ENCODE results near the gene CNRIP1. TPM values are rescaled to one million over a fixed set of nuclear protein-coding genes. Genes with fewer than 3 reads are reported as not detected.
"Not testable (repeated sequence)": the region's sequence is repeated elsewhere in the genome, so short reads cannot be mapped to it uniquely, and the experiment has no call there.

The CNRIP1 gene
- total RNA-seq, 2 experiments from 2014 or later, result not detected

GRCh38 chr2:68357605-68358337 lies 38.0 kb upstream of the CNRIP1 start:
- no peaks in the 10 kb centered on the region for H3K36me3 Mint-ChIP-seq (ENCODE audit: low read depth)
- intact Hi-C loops (cut with DNase I, micrococcal nuclease), result no loop called here
- POLR2A ChIA-PET, result no interaction called here
- H3K27me3 Mint-ChIP-seq, result no peaks in the 10 kb centered on the region
- no peak overlapping the region for H3K27ac Mint-ChIP-seq
- CTCF ChIA-PET, result interaction anchor here (1.1 to 2.8 kb wide), 2 partner anchors 83 to 105 kb away, joined by 5 to 16 read pairs; no protein-coding TSS in a partner anchor
- no peaks in the 10 kb centered on the region for H3K9me3 Mint-ChIP-seq (ENCODE audit: low read depth)
- H3K4me1 Mint-ChIP-seq, result peaks cover 8% of the 10 kb centered on the region
- no peak overlapping the region for H3K4me3 Mint-ChIP-seq
- no peak for ATAC-seq
- no peak for DNase-seq

- H3K36me3 Mint-ChIP-seq (ENCODE audit: low read depth), result no peaks in the 10 kb centered on the region
- ChIA-PET CTCF (interaction anchor here (0.9 to 2.8 kb wide), 4 partner anchors 13 to 107 kb away, joined by 3 to 16 read pairs (median 6); no protein-coding TSS in a partner anchor), POLR2A (no interaction called here)
- H3K27ac Mint-ChIP-seq, result no peak overlapping the region
- ATAC-seq (no peak), DNase-seq (no peak)
- H3K4me3 Mint-ChIP-seq, result no peak overlapping the region
- H3K4me1 Mint-ChIP-seq, result peaks cover under 1% of the 10 kb centered on the region
- intact Hi-C loops (cut with DNase I, micrococcal nuclease), result no loop called here
- H3K9me3 Mint-ChIP-seq (ENCODE audit: low read depth), result no peaks in the 10 kb centered on the region
- no peaks in the 10 kb centered on the region for H3K27me3 Mint-ChIP-seq
Observed at GRCh38 chr2:68356599-68357239, 37.0 kb upstream of the CNRIP1 start.

- no peak for ATAC-seq
Observed at GRCh38 chr2:68352651-68353391, 33.1 kb upstream of the CNRIP1 start.

GRCh38 chr2:68351997-68352396 lies 32.2 kb upstream of the CNRIP1 start:
- Mint-ChIP-seq H3K36me3 (ENCODE audit: low read depth) (no peaks in the 10 kb centered on the region), H3K27ac (no peak overlapping the region), H3K4me3 (no peak overlapping the region), H3K4me1 (no peaks in the 10 kb centered on the region), H3K27me3 (peaks cover 13% of the 10 kb centered on the region), H3K9me3 (ENCODE audit: low read depth) (no peaks in the 10 kb centered on the region)
- ChIA-PET POLR2A (no interaction called here), CTCF (interaction anchor here (1.3 to 1.9 kb wide), 3 partner anchors 9 to 230 kb away, joined by 4 to 6 read pairs (median 5); no protein-coding TSS in a partner anchor)
- intact Hi-C loops (cut with DNase I, micrococcal nuclease), result no loop called here
- DNase-seq (no peak), ATAC-seq (no peak)

More at GRCh38 chr2:68352651-68353391, 33.1 kb upstream of the CNRIP1 start:
- no peak for DNase-seq
- H3K27ac Mint-ChIP-seq, result no peak overlapping the region
- intact Hi-C loops (cut with DNase I, micrococcal nuclease), result no loop called here
- H3K36me3 Mint-ChIP-seq (ENCODE audit: low read depth), result no peaks in the 10 kb centered on the region
- no peaks in the 10 kb centered on the region for H3K9me3 Mint-ChIP-seq (ENCODE audit: low read depth)
- peaks cover 7% of the 10 kb centered on the region for H3K27me3 Mint-ChIP-seq
- no peaks in the 10 kb centered on the region for H3K4me1 Mint-ChIP-seq
- POLR2A ChIA-PET, result no interaction called here
- H3K4me3 Mint-ChIP-seq, result no peak overlapping the region
- CTCF ChIA-PET, result interaction anchor here (1.3 to 1.9 kb wide), 3 partner anchors 8 to 230 kb away, joined by 4 to 6 read pairs (median 5); no protein-coding TSS in a partner anchor

GRCh38 chr2:68349091-68349490 lies 29.3 kb upstream of the CNRIP1 start:
- H3K27me3 Mint-ChIP-seq, result peaks cover 26% of the 10 kb centered on the region
- H3K36me3 Mint-ChIP-seq (ENCODE audit: low read depth); DNase-seq; POLR2A ChIA-PET; H3K9me3 Mint-ChIP-seq (ENCODE audit: low read depth); intact Hi-C loops (cut with DNase I, micrococcal nuclease); H3K27ac Mint-ChIP-seq; ATAC-seq; H3K4me3 Mint-ChIP-seq; H3K4me1 Mint-ChIP-seq: not testable (repeated sequence)
- CTCF ChIA-PET, result interaction anchor here (0.6 kb wide), 1 partner anchor 306 kb away, joined by 4 read pairs; no protein-coding TSS in a partner anchor

- ATAC-seq (no peak), DNase-seq (no peak)
- Mint-ChIP-seq H3K27ac (no peak overlapping the region), H3K27me3 (peaks cover 31% of the 10 kb centered on the region), H3K4me1 (no peaks in the 10 kb centered on the region), H3K4me3 (no peak overlapping the region), H3K36me3 (ENCODE audit: low read depth) (no peaks in the 10 kb centered on the region), H3K9me3 (ENCODE audit: low read depth) (no peaks in the 10 kb centered on the region)
- ChIA-PET POLR2A (interaction anchor here (0.6 kb wide), 1 partner anchor 112 kb away, joined by 5 read pairs; no protein-coding TSS in a partner anchor), CTCF (no interaction called here)
- intact Hi-C loops (cut with DNase I, micrococcal nuclease), result no loop called here
Observed at GRCh38 chr2:68345129-68345875, 25.6 kb upstream of the CNRIP1 start.

- ChIA-PET CTCF (interaction anchor here (1.0 kb wide), 1 partner anchor 13 kb away, joined by 3 read pairs; no protein-coding TSS in a partner anchor), POLR2A (no interaction called here)
- Mint-ChIP-seq H3K27me3 (peaks cover 31% of the 10 kb centered on the region), H3K36me3 (ENCODE audit: low read depth) (no peaks in the 10 kb centered on the region), H3K4me3 (no peak overlapping the region), H3K9me3 (ENCODE audit: low read depth) (no peaks in the 10 kb centered on the region), H3K4me1 (no peaks in the 10 kb centered on the region), H3K27ac (no peak overlapping the region)
- ATAC-seq (no peak), DNase-seq (no peak)
- intact Hi-C loops (cut with DNase I, micrococcal nuclease), result no loop called here
Observed at GRCh38 chr2:68344031-68344430, 24.3 kb upstream of the CNRIP1 start.

- intact Hi-C loops (cut with DNase I, micrococcal nuclease), result no loop called here
- Mint-ChIP-seq H3K36me3 (ENCODE audit: low read depth) (no peaks in the 10 kb centered on the region), H3K9me3 (ENCODE audit: low read depth) (no peaks in the 10 kb centered on the region), H3K27ac (no peak overlapping the region), H3K27me3 (peaks cover 26% of the 10 kb centered on the region), H3K4me3 (no peak overlapping the region), H3K4me1 (no peaks in the 10 kb centered on the region)
- ChIA-PET CTCF (no interaction called here), POLR2A (no interaction called here)
- DNase-seq (no peak), ATAC-seq (no peak)
Observed at GRCh38 chr2:68342470-68342869, 22.7 kb upstream of the CNRIP1 start.

- Mint-ChIP-seq H3K27ac (no peak overlapping the region), H3K36me3 (ENCODE audit: low read depth) (no peaks in the 10 kb centered on the region), H3K27me3 (peaks cover 20% of the 10 kb centered on the region), H3K9me3 (ENCODE audit: low read depth) (no peaks in the 10 kb centered on the region), H3K4me1 (no peaks in the 10 kb centered on the region), H3K4me3 (no peak overlapping the region)
- ChIA-PET POLR2A (no interaction called here), CTCF (no interaction called here)
- intact Hi-C loops (cut with DNase I, micrococcal nuclease), result no loop called here
- DNase-seq (no peak), ATAC-seq (no peak)
Observed at GRCh38 chr2:68341583-68341982, 21.8 kb upstream of the CNRIP1 start.

GRCh38 chr2:68341062-68341329 lies 21.2 kb upstream of the CNRIP1 start:
- Mint-ChIP-seq H3K36me3 (ENCODE audit: low read depth) (no peaks in the 10 kb centered on the region), H3K27me3 (peaks cover 17% of the 10 kb centered on the region), H3K27ac (no peak overlapping the region), H3K4me3 (no peak overlapping the region), H3K4me1 (no peaks in the 10 kb centered on the region), H3K9me3 (ENCODE audit: low read depth) (no peaks in the 10 kb centered on the region)
- DNase-seq (no peak), ATAC-seq (no peak)
- POLR2A ChIA-PET, result no interaction called here
- intact Hi-C loops (cut with DNase I, micrococcal nuclease), result no loop called here
- CTCF ChIA-PET, result no interaction called here

- ATAC-seq, result no peak
- no peak overlapping the region for H3K27ac Mint-ChIP-seq
- H3K4me1 Mint-ChIP-seq, result no peaks in the 10 kb centered on the region
- H3K36me3 Mint-ChIP-seq (ENCODE audit: low read depth), result no peaks in the 10 kb centered on the region
- peaks cover 14% of the 10 kb centered on the region for H3K27me3 Mint-ChIP-seq
- ChIA-PET POLR2A (no interaction called here), CTCF (no interaction called here)
- H3K4me3 Mint-ChIP-seq, result no peak overlapping the region
- H3K9me3 Mint-ChIP-seq (ENCODE audit: low read depth), result no peaks in the 10 kb centered on the region
- intact Hi-C loops (cut with DNase I, micrococcal nuclease), result no loop called here
- DNase-seq, result no peak
Observed at GRCh38 chr2:68340226-68341061, 20.7 kb upstream of the CNRIP1 start.
